C4-2B (cell line): ENCODE data around the gene OR2F2.

ENCODE experiments used
- ZFX ChIP-seq: fragments of 450-650 bp; IDR thresholded peaks from 2 replicates; pipeline ENCODE4 v1.6.1; 2017
- TF ChIP-seq, protein P1 (sequence below): fragments of 450-650 bp; conservative IDR thresholded peaks from 2 replicates; pipeline ENCODE4 v1.5.1; 2017; ENCODE audit warnings: mild to moderate bottlenecking

DNA sequence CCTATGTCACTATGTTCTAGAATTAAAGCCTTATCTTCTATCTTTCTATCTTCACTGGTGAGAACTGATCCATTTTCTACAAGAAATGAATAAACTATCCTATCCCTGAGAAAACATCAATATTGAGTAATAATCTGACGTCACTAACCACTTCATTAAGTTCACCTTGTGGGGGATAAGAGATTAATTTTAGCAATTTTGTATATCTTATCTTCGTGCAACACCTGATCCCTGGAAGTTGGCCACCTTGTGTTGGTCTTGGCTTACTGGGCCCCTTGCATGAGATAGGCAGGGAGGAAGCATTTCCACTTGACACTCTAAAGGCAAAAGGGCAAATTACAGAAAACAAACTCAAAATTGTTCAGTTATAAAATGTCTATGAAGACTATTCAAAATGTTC lies 45.0 kb downstream of the OR2F2 start:
- TF ChIP-seq, protein P1, sequence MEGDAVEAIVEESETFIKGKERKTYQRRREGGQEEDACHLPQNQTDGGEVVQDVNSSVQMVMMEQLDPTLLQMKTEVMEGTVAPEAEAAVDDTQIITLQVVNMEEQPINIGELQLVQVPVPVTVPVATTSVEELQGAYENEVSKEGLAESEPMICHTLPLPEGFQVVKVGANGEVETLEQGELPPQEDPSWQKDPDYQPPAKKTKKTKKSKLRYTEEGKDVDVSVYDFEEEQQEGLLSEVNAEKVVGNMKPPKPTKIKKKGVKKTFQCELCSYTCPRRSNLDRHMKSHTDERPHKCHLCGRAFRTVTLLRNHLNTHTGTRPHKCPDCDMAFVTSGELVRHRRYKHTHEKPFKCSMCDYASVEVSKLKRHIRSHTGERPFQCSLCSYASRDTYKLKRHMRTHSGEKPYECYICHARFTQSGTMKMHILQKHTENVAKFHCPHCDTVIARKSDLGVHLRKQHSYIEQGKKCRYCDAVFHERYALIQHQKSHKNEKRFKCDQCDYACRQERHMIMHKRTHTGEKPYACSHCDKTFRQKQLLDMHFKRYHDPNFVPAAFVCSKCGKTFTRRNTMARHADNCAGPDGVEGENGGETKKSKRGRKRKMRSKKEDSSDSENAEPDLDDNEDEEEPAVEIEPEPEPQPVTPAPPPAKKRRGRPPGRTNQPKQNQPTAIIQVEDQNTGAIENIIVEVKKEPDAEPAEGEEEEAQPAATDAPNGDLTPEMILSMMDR, result no peak
- TF ChIP-seq ZFX, result no peak
